SK-N-SH (cell line): Measurements from ENCODE around the gene PAPSS2. TPM values are rescaled to one million over a fixed set of nuclear protein-coding genes. Genes with fewer than 3 reads are reported as not detected.
"Not testable (repeated sequence)": the region's sequence is repeated elsewhere in the genome, so short reads cannot be mapped to it uniquely, and the experiment has no call there.

ENCODE experiments used
- CTCF ChIA-PET: fragments of 300-600, 350-600 bp; formaldehyde crosslinking; extraction: SDS; loops from one replicate; lab custom pipeline; 2021; lab: Yijun Ruan, JAX
- POLR2A ChIA-PET: fragments of 350-600 bp; sonication (Branson Sonifier 250); formaldehyde crosslinking; extraction: SDS; loops from one replicate; lab custom pipeline; 2020; ENCODE audit warnings: antibody characterized with exemption, inconsistent platforms; lab: Yijun Ruan, JAX
- DNase-seq: peaks from one replicate; pipeline ENCODE4 v3.0.0; 2012
- H2AFZ ChIP-seq: fragments of 200-600 bp; sonication (generic); 2 replicates; pipeline ENCODE4 v1.8.1; 2016; ENCODE audit warnings: antibody characterized with exemption, mild to moderate bottlenecking, low read depth
- H3F3A ChIP-seq: fragments of 200-600 bp; sonication (generic); replicated peaks from 2 replicates; pipeline ENCODE3; 2016; ENCODE audit warnings: antibody characterized with exemption, mild to moderate bottlenecking; ENCODE audit not compliant: insufficient read depth
- H3K27ac ChIP-seq, 2 experiments: fragments of 200-500 bp in 1 of 2; fragments of 200-600 bp in 1 of 2; sonication (Bioruptor generic) in 1 of 2; sonication (generic), shearing (Covaris generic) in 1 of 2; 2 replicates each; pipeline versions ENCODE4 v1.5.1 to v1.6.1; 2014 to 2016; ENCODE audit warnings: low read depth in 2 of 2, inconsistent platforms in 1 of 2, low read length in 1 of 2, mild to moderate bottlenecking in 1 of 2, mixed read lengths in 1 of 2
- H3K27me3 ChIP-seq: fragments of 200-600 bp; sonication (generic), shearing (Covaris generic); 2 replicates; pipeline ENCODE4 v1.6.1; 2016; ENCODE audit warnings: mixed run types; ENCODE audit not compliant: insufficient read depth
- H3K36me3 ChIP-seq, 2 experiments: fragments of 200-500 bp in 1 of 2; fragments of 200-600 bp in 1 of 2; sonication (Bioruptor generic) in 1 of 2; sonication (generic) in 1 of 2; replicated peaks in 1 of 2; 2 replicates each; pipeline versions ENCODE3 to v1.5.1; 2014 to 2016; ENCODE audit warnings: low read length in 1 of 2, mild to moderate bottlenecking in 1 of 2; ENCODE audit not compliant: insufficient read depth in 2 of 2, control insufficient read depth in 1 of 2
- H3K4me1 ChIP-seq, 2 experiments: fragments of 200-500 bp in 1 of 2; fragments of 200-600 bp in 1 of 2; sonication (Bioruptor generic) in 1 of 2; sonication (generic), shearing (Covaris generic) in 1 of 2; 2 replicates each; pipeline versions ENCODE4 v1.5.1 to v1.6.1; 2014 to 2016; ENCODE audit warnings: low read depth in 1 of 2, low read length in 1 of 2, mixed run types in 1 of 2; ENCODE audit not compliant: insufficient read depth in 2 of 2, control insufficient read depth in 1 of 2
- H3K4me2 ChIP-seq: fragments of 200-600 bp; sonication (generic), shearing (Covaris generic); 2 replicates; pipeline ENCODE4 v1.6.1; 2017; ENCODE audit warnings: mixed run types
- H3K4me3 ChIP-seq, 2 experiments: fragments of 200-500 bp in 1 of 2; fragments of 200-600 bp in 1 of 2; sonication (Bioruptor generic) in 1 of 2; sonication (generic), shearing (Covaris generic) in 1 of 2; 2 replicates each; pipeline versions ENCODE4 v1.5.1 to v1.8.1; 2014 to 2016; ENCODE audit warnings: low read depth in 2 of 2, inconsistent platforms in 1 of 2, low read length in 1 of 2, mild to moderate bottlenecking in 1 of 2, mixed read lengths in 1 of 2, moderate library complexity in 1 of 2
- H3K79me2 ChIP-seq: fragments of 200-600 bp; sonication (generic); 2 replicates; pipeline ENCODE4 v1.8.1; 2017; ENCODE audit warnings: mild to moderate bottlenecking; ENCODE audit not compliant: insufficient read depth
- H3K9ac ChIP-seq: fragments of 200-600 bp; sonication (generic); 2 replicates; pipeline ENCODE4 v1.6.1; 2017; ENCODE audit warnings: mixed run types
- H3K9me2 ChIP-seq: fragments of 200-600 bp; sonication (generic); 2 replicates; pipeline ENCODE4 v1.6.1; 2017; ENCODE audit warnings: mixed run types
- H3K9me3 ChIP-seq: fragments of 200-600 bp; sonication (generic); 2 replicates; pipeline ENCODE4 v1.6.1; 2017; ENCODE audit warnings: mixed run types, mild to moderate bottlenecking, moderate library complexity
- H4K20me1 ChIP-seq: fragments of 200-600 bp; sonication (generic); 2 replicates; pipeline ENCODE4 v1.6.1; 2017; ENCODE audit warnings: mild to moderate bottlenecking, mixed run types; ENCODE audit not compliant: insufficient read depth
- EP300 ChIP-seq, 2 experiments: IDR thresholded peaks; 2 replicates each; pipeline versions ENCODE4 v1.4.0 to v1.6.1; 2012; ENCODE audit warnings: borderline replicate concordance in 1 of 2, low read depth in 1 of 2, low read length in 1 of 2
- FOSL2 ChIP-seq: IDR thresholded peaks from 2 replicates; pipeline ENCODE4 v1.4.0; 2012; ENCODE audit warnings: low read depth, mild to moderate bottlenecking, moderate library complexity, borderline replicate concordance
- GATA2 ChIP-seq: sonication (generic); formaldehyde crosslinking; IDR thresholded peaks from 2 replicates; pipeline ENCODE4 v1.5.0; 2020; ENCODE audit warnings: mild to moderate bottlenecking, missing genetic modification reagents
- NFIC ChIP-seq: IDR thresholded peaks from 2 replicates; pipeline ENCODE4 v1.4.0; 2012; ENCODE audit warnings: borderline replicate concordance
- POLR2AphosphoS5 ChIP-seq: IDR thresholded peaks from 2 replicates; pipeline ENCODE4 v1.6.1; 2012; ENCODE audit warnings: low read depth, low read length
- RCOR1 ChIP-seq: fragments of 150-350 bp; IDR thresholded peaks from 2 replicates; pipeline ENCODE4 v1.6.1; 2017; ENCODE audit warnings: antibody characterized with exemption, low read length
- TCF12 ChIP-seq: IDR thresholded peaks from 2 replicates; pipeline ENCODE4 v1.4.0; 2012
- TEAD4 ChIP-seq: IDR thresholded peaks from 2 replicates; pipeline ENCODE4 v1.4.0; 2012; ENCODE audit warnings: mild to moderate bottlenecking, borderline replicate concordance; ENCODE audit not compliant: insufficient read depth
- WGBS: methylation state at CpG from one replicate; pipeline ENCODE4 v1.1.6; 2017; ENCODE audit warnings: low lambda C conversion rate; 5-methylcytosine and 5-hydroxymethylcytosine counted together
- polyA plus RNA-seq, 3 experiments: library from polyadenylated mRNA; depleted of rRNA; stranded (reverse); fragments of >200 nt; gene quantifications; 2 replicates each; pipeline ENCODE4 v1.2.3, GENCODE V29; 2012
- TF ChIP-seq, protein P1 (sequence below): IDR thresholded peaks from 2 replicates; pipeline ENCODE4; 2012
- TF ChIP-seq, protein P2 (sequence below): fragments of 200-600 bp; sonication (generic); IDR thresholded peaks from 2 replicates; pipeline ENCODE4 v1.6.1; 2017; ENCODE audit warnings: antibody characterized with exemption, mild to moderate bottlenecking, moderate library complexity

The PAPSS2 gene
- polyA plus RNA-seq, 1 of the 3 experiments (the other 2 are of a cell fraction) = 50.0 TPM

DNA sequence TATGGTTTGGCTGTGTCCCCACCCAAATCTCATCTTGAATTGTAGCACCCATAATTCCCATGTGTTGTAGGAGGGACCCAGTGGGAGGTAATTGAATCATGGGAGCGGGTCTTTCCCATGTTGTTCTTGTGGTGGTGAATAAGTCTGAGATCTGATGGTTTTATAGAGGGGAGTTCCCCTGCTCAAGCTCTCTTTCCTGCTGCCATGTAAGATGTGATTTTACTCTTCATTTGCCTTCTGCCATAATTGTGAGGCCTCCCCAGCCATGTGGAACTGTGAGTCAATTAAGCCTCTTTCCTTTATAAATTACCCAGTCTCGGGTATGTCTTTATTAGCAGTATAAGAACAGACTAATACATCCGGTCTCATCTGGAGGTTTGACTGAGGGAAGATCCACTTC lies 15.2 kb upstream of the PAPSS2 start:
- H3K36me3 ChIP-seq, H3F3A ChIP-seq, H3K4me2 ChIP-seq, H3K4me1 ChIP-seq, H3K9me3 ChIP-seq, H3K27me3 ChIP-seq, H3K9ac ChIP-seq, H3K4me3 ChIP-seq, H3K27ac ChIP-seq, H3K9me2 ChIP-seq, H4K20me1 ChIP-seq, DNase-seq, H3K79me2 ChIP-seq, H2AFZ ChIP-seq, POLR2A ChIA-PET: not testable (repeated sequence)
- CTCF ChIA-PET = interaction anchor here (0.9 to 1.2 kb wide), 4 partner anchors 10 to 90 kb away, joined by 3 read pairs; no protein-coding TSS in a partner anchor
- WGBS = 88% methylated on average over 3 of the region's 3 CpGs

DNA sequence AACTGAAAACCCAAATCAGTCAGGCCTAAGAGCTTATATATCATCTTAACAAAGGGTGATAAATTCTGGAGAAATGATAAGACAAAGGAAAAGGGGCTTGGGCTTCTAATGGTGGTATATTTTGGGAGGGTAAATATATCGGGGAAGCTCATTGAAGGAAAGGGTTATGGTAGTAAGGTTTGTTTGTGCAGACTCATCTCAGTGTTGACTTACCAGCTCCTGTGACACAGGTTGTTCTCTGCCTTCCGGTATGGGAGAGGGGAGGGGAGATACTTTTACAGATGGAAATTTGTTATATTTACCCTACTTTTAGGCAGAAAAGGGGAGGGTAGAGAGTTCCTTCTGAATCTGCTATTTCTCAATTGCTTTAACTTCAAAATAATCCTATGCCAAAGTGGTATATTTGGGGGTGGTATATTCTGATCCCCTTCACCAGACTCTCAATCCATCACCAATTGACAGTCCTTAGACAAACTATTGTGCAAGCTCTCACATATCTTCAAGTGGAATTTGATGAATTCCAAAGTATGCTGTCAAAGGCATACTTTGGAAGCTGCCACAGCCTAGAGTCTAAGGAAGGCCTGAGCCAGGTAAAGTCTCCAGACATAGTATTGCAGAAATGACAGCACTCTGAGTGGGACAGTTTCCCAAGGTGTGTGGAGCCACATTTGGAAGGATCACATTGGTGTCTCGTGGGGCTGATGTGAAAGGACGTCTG lies 13.3 kb upstream of the PAPSS2 start:
- no peak for DNase-seq
- no peak overlapping the region for H3K4me3 ChIP-seq
- H3K9ac ChIP-seq = no peak overlapping the region
- no peak overlapping the region for H3K27ac ChIP-seq
- H3K4me2 ChIP-seq = no peak overlapping the region
- no peaks in the 10 kb centered on the region for H3K79me2 ChIP-seq
- TF ChIP-seq POLR2AphosphoS5 = no peak
- TF ChIP-seq, protein P1, sequence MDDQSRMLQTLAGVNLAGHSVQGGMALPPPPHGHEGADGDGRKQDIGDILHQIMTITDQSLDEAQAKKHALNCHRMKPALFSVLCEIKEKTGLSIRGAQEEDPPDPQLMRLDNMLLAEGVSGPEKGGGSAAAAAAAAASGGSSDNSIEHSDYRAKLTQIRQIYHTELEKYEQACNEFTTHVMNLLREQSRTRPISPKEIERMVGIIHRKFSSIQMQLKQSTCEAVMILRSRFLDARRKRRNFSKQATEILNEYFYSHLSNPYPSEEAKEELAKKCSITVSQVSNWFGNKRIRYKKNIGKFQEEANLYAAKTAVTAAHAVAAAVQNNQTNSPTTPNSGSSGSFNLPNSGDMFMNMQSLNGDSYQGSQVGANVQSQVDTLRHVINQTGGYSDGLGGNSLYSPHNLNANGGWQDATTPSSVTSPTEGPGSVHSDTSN = no peak
- TF ChIP-seq, protein P2, sequence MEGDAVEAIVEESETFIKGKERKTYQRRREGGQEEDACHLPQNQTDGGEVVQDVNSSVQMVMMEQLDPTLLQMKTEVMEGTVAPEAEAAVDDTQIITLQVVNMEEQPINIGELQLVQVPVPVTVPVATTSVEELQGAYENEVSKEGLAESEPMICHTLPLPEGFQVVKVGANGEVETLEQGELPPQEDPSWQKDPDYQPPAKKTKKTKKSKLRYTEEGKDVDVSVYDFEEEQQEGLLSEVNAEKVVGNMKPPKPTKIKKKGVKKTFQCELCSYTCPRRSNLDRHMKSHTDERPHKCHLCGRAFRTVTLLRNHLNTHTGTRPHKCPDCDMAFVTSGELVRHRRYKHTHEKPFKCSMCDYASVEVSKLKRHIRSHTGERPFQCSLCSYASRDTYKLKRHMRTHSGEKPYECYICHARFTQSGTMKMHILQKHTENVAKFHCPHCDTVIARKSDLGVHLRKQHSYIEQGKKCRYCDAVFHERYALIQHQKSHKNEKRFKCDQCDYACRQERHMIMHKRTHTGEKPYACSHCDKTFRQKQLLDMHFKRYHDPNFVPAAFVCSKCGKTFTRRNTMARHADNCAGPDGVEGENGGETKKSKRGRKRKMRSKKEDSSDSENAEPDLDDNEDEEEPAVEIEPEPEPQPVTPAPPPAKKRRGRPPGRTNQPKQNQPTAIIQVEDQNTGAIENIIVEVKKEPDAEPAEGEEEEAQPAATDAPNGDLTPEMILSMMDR = no peak
- no peak for TF ChIP-seq TEAD4
- no peak for TF ChIP-seq EP300 (IDR thresholded peaks at IDR 0.05; ENCODE audit: borderline replicate concordance in 1 of 2, low read depth in 1 of 2, low read length in 1 of 2)
- TF ChIP-seq TCF12 = no peak
- TF ChIP-seq FOSL2 = no peak
- no peaks in the 10 kb centered on the region for H3K9me2 ChIP-seq
- ChIA-PET CTCF (interaction anchor here (1.6 kb wide), 1 partner anchor 12 kb away, joined by 5 read pairs; no protein-coding TSS in a partner anchor), POLR2A (no interaction called here)
- H3F3A ChIP-seq = no peaks in the 10 kb centered on the region
- no peaks in the 10 kb centered on the region for H3K4me1 ChIP-seq
- H3K36me3 ChIP-seq = no peaks in the 10 kb centered on the region
- 68% methylated on average over 4 of the region's 4 CpGs for WGBS
- H4K20me1 ChIP-seq = no peaks in the 10 kb centered on the region
- no peaks in the 10 kb centered on the region for H3K27me3 ChIP-seq
- no peaks in the 10 kb centered on the region for H3K9me3 ChIP-seq
- H2AFZ ChIP-seq = no peak overlapping the region

DNA sequence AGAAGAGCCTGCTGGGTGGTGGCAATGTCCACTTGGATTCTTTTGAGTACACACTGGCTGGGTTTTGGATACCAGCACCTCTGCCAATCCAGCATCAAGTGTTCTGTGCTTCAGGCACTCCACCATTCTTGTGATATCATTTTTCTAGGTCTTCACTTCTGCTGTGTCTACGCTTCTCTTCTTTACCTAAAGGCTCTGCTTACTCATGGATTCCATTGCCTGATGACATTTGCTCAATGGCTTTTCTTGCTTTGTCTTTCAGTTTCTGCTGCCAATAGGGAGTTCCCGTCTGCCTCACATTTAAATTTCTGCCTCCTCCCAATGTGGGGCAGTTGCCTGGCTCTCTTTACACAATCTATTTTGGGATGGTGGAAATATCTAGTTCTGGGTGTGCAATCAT lies 12.7 kb upstream of the PAPSS2 start:
- Histone ChIP-seq H3F3A (no peaks in the 10 kb centered on the region), H3K27ac (no peak overlapping the region), H3K36me3 (no peaks in the 10 kb centered on the region), H3K4me2 (no peak overlapping the region), H3K27me3 (no peaks in the 10 kb centered on the region), H3K4me3 (no peak overlapping the region), H3K9me3 (no peaks in the 10 kb centered on the region), H3K79me2 (no peaks in the 10 kb centered on the region), H3K9me2 (no peaks in the 10 kb centered on the region), H4K20me1 (no peaks in the 10 kb centered on the region), H3K9ac (no peak overlapping the region), H2AFZ (no peak overlapping the region), H3K4me1 (no peaks in the 10 kb centered on the region)
- WGBS = 89% methylated on average over 2 of the region's 2 CpGs
- DNase-seq = no peak
- TF ChIP-seq RCOR1 (no peak), GATA2 (CRISPR knock-in tag) (no peak), NFIC (no peak)
- ChIA-PET POLR2A (no interaction called here), CTCF (interaction anchor here (1.6 kb wide), 1 partner anchor 11 kb away, joined by 5 read pairs; no protein-coding TSS in a partner anchor)
